ENCODE data around the gene RGS1.

GRCh38 chr1:192561301-192561700 lies 14.3 kb upstream of the RGS1 start:
- TF ChIP-seq POLR2A (IDR thresholded peaks at IDR 0.05; ENCODE audit: low read depth, low read length) = no peak
- no peak for TF ChIP-seq TAF1 (IDR thresholded peaks at IDR 0.05; ENCODE audit: low read depth, low read length)
- TF ChIP-seq POU2F2 (IDR thresholded peaks at IDR 0.05; ENCODE audit: low read depth, low read length) = no peak
